Occipital lobe (tissue), 2 donors: ENCODE data around the gene FREM3. TPM values are rescaled to one million over a fixed set of nuclear protein-coding genes. Genes with fewer than 3 reads are reported as not detected.
"Not testable (repeated sequence)": the region's sequence is repeated elsewhere in the genome, so short reads cannot be mapped to it uniquely, and the experiment has no call there.

Experiments
- DNase-seq: peaks from one replicate; lab custom pipeline; 2025; lab: John Stamatoyannopoulos, UW
- total RNA-seq: library from RNA; depleted of rRNA; stranded (reverse); fragments of >200 nt; gene quantifications from one replicate; pipeline ENCODE4 v1.2.3, GENCODE V29; 2014

FREM3 gene
- total RNA-seq, 1 donor from 2014 or later: 0.16 TPM

GRCh38 chr4:143585548-143585947, 114.9 kb downstream of the FREM3 start:
- DNase-seq: no peak

DNA sequence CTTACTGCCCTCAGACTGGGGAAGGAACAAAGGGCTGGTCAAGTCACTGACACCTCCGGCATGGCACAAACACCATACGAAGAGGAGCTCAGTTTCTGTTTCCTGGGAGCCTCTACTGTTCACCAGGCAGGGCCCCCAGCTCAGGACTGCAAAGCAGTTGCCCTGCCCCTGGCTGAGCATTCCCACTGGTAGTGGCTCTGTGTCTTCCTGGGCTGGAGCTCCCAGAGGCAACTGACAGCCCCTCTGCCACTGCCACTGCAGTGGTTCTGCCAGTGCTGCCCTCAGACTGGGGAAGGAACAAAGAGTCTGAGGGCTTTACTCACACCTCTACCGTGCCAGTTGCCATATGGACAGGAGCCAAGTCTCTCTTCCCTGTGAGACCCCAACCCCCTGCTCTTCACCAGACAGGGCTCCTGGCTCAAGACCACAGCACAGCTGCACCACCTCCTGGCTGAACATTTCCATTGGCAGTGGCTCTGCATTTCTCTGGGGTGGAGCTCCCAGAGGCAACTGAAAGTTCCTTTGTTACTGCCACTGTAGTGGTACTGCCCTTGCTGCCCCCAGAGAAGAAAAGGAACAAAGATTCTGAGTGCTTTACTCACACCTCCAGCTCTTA, 119.0 kb downstream of the FREM3 start:
- DNase-seq: no peak

DNA sequence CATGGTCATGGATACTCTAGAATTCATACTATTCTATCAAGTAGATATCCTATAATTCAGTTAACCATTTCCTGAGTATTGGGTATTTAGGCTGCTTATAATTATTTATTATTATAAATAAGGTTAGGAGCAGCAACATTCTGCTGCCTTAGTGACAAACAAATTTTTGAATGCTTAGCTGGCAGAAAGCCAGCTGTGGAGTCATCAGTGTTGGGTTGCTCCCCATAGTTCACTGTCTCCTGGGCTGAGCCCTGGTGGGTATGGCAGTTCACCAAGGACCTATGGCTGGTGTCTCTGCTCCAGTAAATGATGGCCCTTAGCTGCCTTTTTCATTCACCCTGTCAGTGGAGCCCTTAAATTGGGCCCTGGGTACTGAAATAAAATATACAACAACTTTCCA, 125.1 kb downstream of the FREM3 start:
- DNase-seq: no peak

DNA sequence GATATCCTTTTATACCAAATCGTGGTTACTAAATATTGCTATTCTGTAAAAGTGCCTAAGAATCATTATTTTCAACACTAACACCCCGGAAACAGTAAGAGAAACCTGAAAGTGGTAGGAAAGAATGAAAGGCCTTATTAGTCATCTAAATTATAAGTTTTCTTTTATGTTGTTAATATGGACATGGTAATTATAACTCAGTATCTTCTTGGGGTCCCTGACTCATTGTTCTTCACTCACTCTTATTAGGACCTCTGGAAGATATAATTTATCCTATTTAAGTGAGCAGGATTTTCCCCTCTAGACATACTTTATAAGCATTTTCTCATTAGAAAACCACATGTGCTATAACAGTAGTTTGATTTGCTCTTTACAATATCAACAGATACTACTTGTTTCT, 136.0 kb downstream of the FREM3 start:
- no peak for DNase-seq

DNA sequence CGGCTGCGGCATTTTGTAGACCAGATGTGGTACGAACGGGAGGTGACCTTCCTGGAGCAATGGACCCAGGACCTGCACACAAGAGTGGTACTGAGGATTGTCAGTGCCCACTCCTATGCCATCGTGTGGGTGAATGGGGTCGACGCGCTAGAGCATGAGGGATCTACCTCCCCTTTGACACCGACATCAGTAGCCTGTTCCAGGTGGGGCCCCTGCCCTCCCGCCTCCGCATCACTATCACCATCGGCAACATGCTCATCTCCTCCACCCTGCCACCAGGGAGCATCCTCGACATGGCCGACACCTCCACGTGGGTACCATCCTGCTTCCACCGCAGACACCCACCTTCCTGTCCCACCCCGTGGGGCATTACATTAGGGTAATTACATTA, 140.7 kb downstream of the FREM3 start:
- DNase-seq: no peak

- no peak for DNase-seq
Measured at GRCh38 chr4:143558823-143559756, 141.4 kb downstream of the FREM3 start.

DNA sequence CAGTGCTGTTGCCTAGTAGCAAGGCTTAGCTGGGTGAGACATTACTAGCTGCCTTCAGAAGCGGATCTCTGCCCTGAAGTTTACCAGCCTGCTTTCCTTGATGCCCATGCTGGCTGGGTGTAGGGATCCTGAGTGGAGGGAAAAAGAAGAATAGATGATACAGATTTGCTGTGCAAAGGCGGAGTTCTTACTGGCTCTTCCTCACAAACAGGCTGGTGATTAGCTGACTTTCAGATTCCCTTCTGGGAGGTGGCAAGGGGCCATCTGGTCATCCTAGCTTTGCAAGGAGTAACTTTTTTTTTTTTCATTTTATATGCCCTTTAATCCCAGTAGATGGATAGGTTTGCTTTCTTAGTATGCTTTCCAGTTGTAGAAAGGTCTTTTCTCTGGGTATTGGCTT, 142.2 kb downstream of the FREM3 start:
- no peak for DNase-seq

DNA sequence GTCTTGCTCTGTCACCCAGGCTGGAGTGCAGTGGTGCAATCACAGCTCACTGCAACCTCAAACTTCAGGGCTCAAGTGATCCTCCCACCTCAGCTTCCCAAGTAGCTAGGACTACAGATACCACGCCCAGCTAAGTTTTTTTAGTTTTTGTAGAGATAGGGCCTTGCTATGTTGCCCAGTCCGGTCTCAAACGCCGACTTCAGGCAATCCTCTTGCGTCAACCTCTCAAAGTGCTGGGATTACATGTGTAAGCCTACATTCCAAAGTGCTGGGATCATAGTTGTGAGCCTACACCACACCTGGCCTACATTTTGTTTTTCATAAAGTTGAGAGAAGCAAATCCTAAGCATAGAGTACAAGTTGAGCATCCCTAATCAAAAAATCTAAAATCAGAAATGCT, 144.8 kb downstream of the FREM3 start:
- no peak for DNase-seq

DNA sequence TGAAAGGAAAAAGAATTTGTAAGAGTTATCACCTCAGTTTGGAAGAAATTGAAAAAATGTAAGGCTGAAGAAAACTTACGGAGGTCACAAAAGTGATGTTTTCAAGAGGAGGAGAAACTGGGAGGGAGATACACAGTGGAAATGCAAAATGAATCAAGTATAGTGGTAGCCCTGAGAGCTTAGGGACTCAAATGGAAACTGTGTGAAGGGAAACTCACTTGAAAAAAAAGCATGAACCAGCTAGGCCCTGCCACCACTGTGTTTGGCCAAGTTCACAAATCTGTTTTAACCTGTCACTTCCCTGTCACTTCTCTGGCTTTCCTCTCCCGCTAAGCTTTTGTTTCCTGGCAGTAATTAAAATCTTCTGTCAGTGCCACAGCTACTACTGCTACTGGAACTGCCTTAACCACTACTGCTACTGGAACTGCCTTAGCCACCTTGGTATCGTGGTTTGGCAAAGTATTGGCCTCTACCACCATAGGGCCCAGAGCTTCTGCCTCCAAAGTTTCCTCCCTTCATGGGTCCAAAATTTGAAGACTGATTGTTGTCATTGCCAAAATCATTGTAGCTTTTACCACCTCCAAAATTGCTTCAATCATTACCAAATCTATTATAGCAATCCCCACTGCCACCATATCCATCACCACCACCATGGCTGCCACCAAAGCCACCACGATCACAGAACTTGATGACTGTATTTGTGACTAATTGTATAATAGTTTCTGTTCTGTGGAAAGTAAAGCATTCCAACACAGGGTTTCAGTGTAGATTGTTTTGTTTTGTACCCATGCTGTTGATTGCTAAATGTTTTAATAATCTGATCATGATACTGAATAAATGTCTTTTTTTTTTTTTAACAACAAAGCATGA, 145.5 kb downstream of the FREM3 start:
- DNase-seq: no peak

- DNase-seq: no peak
Measured at GRCh38 chr4:143549928-143550327, 150.5 kb downstream of the FREM3 start.

- no peak for DNase-seq
Measured at GRCh38 chr4:143539670-143540023, 160.8 kb downstream of the FREM3 start.

- no peak for DNase-seq
Measured at GRCh38 chr4:143538979-143539669, 161.4 kb downstream of the FREM3 start.

GRCh38 chr4:143531788-143532491, 168.5 kb downstream of the FREM3 start:
- no peak for DNase-seq

DNA sequence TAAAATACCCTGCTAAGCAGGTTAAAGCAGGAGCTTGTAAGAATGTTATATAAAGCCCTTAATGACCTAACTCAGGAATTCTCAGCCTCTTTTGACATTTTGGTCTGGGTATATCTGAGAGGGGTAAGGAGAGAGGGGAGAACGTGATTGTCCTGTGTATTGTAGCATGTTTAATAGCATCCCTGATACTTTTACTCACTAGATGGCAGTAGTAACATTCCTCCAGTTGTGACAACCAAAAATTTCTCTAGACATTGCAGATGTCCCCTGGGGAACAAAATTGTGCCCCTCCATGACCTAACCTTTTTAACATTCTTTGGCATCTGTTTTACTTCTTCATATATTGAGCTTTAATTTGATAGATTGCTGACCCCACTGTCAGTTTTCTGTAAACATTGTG, 169.1 kb downstream of the FREM3 start:
- DNase-seq: no peak

DNA sequence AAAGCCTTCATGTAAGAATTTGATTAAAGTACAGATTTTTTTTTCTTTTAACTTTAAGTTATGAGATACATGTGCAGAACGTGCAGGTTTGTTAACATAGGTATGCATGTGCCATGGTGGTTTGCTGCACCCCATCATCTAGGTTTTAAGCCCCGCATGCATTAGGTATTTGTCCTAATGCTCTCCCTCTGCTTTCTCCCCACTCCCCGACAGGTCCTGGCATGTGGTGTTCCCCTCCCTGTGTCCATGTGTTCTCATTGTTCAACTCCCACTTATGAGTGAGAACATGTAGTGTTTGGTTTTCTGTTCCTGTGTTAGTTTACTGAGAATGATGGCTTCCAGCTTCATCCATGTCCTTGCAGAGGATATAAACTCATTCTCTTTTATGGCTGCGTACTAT, 172.4 kb downstream of the FREM3 start:
- DNase-seq: not testable (repeated sequence)

Other genes starting within 250 kb of the FREM3 start
- gene SMARCA5, start 187.0 kb downstream of the FREM3 start, total RNA-seq: 58.8 TPM
- gene GYPE, start 204.9 kb upstream of the FREM3 start, total RNA-seq: 0.31 TPM